NK-92 (cell line): ENCODE measurements around the gene MAP4K2.

Source experiments
- DNase-seq: peaks from one replicate; lab custom pipeline; 2025; ENCODE audit not compliant: unreplicated experiment; lab: John Stamatoyannopoulos, UW

The MAP4K2 gene

DNA sequence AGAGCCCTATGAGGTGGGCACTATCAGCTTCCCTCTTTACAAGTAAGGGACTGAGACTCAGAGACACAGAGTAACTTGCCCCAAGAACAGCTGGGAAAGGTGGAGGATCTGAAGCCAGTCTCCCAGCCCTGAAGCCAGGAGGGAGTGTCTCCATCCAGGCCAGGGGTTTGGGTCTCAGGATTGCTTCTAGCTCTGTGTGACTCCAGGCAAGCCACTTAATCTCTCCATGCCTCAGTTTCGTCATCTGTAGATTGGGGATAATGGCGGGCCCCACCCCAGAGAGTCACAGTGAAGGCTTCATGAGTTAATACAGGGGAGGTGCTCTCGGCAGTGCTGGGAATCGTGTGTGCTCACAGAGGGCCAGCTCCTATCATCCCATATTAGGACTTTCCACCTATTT is 10.5 kb downstream of the MAP4K2 start:
- DNase-seq: no peak

DNA sequence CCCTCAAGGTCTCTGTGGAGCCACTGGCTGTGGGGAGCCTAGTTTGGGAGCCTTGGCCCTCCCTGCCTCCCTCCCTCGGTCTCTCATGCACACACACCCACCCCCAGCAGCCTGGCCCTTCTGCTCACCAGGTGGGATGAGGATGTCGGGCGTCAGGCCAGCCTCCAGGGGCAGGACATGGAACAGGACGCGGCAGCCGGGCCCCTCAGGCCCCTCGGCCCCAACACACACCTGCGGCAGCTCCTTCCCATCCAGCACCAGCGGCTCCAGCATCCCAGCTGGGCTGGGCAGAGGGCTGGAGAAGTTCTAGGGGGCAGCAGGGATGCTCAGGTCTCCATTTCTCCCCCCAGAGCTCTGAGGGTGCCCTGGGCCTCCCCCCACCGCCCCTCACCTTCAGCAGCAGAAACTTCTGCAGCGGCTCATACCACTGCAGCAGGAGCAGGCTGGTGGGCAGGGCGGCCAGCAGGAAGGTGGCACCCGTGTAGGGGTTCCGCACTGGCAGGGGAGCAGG is 11.2 kb downstream of the MAP4K2 start:
- no peak for DNase-seq

DNA sequence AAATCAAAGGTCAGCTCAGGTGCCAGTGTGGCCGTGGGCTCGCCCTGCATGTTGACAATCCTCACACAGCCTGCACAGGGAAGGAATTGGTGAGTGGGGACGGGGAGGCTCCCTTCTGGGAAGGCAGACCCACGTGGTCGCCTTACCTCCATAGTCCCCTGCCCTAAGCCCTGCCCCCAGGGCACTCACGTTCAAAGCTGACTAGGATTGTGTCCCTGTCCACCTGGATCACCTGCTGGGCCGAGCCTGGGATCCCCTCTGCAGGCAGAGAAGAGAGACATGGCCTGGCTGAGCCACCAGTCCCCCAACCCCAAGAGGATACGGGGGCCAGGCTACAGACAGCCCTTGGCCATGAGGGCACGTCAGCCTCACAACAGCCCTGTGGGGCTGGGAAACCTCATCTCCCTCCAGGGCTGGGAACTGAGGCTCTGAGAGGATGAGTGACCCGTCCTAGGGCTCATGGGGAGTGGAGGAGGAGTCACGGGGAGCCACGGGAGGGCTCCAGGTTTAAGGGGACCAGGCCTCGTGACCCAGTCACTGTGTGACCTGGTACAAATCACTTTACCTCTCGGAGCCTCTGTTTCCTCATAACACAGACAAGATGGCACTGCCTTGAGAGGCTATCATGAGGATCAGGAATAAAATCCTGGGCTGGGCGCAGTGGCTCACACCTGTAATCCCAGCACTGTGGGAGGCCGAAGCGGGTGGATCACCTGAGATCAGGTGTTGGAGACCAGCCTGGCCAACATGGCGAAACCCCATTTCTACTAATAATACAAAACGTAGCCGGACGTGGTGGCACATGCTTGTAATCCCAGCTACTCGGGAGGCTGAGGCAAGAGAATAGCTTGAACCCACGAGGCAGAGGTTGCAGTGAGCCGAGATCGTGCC is 12.6 kb downstream of the MAP4K2 start:
- no peak for DNase-seq

DNA sequence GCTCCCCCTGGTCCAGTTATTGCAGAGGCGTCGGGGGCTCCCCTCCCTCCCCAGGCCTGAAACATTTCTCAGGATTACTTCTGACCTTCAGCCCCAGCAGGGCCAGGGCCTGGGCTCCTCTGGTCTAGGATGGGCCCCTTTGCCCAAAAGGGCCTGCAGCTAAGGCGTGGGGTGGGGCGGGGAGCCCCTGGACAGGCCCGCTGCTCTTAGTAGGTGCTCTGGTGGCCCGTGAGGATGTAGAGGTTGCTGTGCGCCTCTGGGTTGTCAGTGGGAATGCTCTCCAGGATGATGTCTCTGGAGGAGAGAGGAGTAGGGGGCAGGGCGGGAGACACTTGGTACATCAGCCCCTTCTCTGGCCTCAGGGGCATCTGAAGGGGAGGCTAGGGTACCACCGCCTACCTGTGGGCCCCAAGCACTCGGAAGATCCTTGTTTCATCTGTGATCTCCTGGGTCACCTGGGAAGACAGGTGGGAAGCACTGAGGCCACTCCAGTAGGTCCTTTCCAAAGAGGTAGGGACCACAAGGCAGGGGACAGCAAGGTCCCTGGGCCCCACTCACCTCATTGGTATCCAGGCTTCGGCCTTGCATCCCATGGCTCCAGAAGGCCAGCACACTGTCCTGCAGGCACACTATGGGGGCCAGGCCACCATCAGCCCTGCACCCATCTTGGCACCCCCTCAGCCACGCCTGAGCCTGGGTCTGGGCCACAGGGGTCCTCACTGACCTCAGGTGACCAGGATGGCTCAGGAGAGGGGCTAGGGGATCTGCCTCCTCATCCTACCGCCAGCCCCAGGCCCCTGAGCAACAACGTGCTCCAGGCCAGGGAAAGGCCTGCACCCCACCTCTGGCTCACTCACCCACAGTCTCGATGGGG is 13.4 kb downstream of the MAP4K2 start:
- no peak for DNase-seq

DNA sequence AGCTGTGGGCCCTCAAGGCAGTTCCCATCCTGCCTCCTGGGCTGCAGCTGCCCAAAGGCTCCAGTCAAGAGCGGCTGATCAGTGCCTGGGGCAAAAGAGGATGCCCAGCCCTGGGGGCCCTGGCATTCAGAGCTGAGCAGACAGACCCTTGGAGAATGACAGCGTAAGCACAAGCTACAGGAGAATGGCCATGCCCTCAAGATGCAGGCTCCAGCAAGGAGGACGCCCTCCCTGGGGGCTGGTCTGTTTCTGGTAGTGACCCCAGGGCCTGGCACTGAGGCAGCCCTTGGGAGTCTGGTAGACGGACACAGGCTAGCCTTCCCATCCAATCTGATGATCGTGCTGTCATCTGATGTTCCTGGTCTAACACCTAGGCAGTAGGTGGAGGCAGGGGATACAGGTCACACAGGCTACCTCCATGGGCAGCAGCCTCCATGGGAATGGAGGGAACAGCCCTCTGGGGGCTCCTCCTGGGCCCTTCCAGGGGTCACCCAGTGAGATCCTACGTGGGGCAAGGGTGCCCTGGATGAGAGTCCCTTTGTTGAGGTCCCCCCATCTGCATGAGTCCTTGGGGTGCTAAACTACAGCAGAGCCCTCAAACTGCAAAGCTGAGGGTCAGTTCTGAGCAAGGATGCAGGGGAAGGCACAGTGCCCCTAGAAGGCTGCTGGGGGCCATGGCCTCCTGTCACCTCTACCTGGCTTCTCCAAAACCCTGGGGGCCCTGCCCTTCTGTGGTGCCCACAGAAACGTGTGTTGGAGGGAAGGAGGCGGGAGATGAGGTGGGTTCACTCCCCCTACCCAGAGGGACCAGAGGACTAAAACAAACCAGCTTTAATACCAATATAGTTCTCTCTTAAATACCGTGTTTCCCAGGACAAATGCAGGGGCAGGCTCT is 14.4 kb downstream of the MAP4K2 start:
- no peak for DNase-seq

DNA sequence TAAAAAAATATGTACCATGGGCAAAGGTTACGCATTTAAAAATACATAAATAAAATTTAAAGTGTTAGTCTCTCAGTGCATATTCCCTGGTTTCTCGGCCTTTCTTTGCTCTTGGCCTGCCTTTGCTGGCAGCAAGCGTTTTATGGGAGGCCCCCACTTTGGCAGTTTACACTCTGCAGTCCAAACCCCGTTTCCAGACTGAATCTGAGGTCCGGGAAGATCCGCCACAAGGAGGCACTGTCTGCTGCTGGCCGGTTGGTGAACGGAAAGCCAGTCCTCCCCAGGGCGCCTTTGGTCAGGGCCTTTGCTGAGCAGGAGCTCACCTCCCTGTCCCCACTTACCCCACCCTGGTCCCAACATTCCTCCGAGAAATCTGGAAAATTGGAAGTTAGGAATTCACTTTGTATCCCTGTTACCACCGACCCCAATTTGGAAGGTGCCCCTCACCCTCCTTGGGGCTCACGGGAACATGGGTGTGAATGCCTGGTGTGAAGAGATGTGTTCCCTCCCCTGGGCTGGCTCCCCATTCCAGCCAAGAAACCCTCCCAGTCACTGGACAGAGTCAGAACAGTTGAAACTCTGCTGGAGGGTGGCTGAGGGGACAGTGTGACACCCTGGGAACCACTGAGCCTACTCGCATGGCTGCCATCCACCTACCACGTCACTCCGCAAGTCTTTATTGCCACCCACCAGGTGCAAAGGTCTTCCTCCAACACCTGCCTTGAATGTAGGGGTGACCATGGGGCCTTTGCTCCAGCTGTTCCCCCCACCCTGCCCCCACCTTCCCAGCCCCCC is 15.3 kb downstream of the MAP4K2 start:
- no peak for DNase-seq

DNA sequence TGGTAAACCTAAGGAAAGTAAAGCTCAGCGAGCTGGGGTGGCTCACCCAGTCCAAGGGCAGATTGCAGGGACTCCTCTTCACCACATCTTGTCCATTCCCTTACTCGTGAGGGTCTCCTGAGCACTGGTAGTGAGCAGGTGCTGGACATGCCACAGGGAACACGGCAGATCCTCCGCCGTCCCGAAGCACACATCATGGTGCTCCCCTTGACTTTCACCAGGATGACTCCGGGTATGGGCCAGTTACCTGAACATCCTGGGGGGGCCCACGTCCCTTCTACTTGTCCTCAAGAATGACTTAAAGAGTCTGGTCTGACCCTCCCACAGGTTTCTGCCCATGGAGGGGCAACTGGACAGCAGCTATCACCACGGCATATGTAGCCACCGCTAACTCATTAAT is 16.7 kb downstream of the MAP4K2 start:
- DNase-seq: no peak

DNA sequence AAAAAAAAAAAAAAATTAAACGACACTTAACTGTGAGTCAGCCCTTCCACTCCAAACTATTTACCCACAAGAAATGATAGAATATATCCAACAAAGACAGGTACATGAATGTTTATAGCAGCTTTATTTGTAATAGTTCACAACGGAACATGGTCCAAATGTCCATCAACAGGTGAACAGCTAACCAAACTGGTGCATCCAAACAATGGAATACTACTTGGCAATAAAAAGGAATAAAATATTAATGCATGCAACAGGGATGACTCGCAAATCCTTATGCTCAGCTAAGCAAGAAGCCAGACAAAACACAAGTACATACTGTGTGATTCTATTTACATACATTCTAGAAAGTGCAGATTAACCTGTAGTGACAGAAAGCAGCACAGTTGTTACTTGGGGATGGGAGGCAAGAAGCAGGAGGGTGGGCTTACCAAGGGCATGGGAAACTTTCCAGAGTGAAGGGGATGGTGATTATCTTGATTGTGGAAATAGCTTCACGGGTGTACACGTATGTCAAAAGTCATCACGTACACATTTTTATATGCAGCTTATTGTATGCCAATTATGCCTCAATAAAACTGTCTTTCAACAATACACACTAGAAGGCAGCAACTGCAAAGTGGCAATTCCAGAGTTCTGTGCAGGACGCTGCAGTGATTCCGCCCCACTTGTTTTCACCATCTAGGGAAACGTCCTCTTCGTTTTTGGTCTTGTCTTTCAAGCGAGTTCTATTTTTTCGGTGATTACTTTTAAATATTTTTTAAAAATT is 18.0 kb downstream of the MAP4K2 start:
- DNase-seq: no peak

DNA sequence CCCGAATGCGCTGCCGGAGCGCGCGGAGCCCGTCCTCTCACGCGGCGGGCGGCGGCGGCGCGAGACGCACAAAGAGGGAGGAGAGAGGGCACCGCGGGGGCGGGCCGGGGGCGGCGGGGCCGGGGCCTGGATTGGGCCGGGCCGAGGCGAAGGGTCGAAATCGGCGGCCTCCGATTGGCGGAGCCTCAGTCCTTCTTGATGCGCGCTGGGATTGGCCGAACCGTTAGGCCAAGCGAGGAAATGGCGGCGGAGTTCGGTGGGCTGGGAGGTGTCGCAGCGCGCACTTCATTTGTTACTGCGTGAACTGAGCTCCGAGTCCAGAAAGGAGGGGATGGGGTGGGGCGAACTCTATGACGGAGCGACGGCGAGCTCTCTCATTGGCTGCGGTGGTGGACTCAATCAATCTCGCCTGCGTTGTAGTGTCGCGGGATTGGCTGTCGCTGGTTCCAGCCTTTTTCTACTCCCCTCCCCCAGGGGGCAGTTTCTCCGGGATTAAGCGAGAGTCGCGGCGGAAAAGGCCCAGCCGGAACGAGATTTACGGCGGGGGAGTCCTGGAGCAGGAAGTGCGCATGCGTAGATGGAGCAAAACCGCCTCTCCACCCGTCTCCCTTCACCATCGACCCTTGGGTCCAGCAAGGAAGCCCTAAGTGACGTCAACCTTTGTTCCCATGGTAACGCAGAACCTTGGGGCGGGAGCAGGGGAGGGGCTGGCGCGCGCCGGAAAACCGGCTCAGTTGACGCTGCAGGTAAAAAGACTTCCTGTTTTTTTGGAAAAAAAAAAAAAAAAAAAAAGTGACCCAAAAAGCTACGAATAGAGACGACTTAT is 24.3 kb downstream of the MAP4K2 start, which contains the start of gene SF1:
SF1 (minus strand) TSS at position 70 of the 826 bp plus-strand sequence. CDS start 150 bp downstream, outside the sequence.
- peak; percentile 99 for DNase-seq

DNA sequence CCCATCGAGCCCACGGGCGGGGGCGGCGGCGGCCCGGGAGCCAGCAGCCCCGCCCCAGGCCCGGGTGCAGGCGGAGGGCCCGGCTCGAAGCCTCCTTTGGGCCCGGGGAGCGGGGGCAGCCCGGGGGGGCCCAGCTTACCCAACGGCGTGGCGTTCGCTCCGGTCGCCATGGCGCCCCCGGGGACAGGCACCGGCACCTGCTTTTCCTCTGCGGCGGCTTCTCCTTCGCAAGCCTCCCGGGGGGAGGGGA is 24.9 kb downstream of the MAP4K2 start:
- no peak for DNase-seq

DNA sequence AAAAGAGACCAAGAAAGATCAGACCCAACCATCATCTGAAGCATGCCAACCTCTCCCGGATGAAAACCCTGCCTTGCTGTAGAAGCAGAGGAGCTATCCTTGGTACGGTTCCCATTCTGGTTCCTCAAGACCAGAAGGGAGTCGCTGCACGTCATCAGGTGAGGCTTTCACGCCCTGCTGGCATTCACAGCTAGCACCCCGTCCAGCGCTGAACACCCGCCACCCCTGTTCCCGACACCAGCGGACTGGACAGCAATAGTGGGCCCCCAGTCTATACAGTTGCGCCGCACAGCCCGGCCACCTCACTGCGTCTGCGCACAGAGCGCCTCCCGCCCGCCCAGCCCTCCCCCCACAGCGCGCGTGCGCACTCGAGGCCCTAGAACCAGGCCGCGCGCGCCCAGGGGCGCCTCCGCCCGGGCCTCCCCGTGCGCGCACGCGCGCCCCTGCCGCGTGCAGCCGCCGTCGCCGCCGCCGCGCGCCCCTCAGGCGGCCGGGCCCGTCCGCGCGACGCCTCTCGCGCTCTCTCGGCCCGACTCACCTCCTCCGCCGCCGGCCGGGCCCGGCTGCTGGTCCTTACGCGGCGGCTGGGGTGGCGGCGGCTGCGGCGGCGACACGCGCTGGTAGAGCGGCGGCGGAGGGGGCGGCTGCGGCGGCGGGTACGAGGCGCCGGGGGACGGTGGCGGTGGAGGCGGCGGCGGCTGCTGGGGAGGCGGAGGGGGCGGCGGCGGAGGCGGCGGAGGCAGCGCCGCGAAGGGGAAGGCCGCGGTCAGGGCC is 25.4 kb downstream of the MAP4K2 start:
- no peak for DNase-seq

DNA sequence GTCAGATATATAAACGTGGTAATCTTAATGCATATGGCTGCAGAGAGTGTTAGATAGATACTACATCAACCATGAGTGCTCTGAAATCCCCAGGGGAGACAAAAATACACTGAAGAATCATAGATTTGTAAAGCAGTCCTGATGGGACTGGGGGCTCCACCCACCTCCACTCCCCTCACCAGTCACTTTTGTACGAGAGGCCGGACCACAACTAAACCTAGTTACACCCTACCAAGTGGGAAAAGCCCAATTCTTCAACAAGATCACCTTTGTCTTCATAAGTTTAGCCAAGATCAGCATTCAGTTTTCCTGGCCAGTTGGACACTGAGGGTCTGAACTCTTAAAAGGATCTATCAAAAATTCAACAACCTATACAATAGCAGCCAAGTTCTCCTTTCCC is 26.1 kb downstream of the MAP4K2 start:
- DNase-seq: no peak

DNA sequence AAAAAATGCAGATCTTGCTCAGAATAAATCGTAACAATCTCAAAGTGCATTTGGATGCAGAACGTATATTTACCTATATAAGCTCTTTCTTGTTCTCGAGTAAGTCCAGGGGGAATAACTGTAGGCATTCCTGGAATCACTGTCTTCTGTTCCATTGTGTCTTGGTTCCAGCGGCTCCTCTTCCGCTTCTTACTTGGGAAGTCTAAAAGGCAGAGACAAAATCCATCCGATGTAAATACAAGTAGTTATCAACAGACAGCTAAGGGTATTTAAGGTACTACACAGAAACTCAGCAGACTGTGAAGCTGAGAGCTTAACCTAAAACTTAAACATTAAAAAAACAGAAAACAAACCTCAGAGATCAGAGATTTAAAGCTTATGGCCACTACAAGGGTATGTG is 26.6 kb downstream of the MAP4K2 start:
- no peak for DNase-seq

DNA sequence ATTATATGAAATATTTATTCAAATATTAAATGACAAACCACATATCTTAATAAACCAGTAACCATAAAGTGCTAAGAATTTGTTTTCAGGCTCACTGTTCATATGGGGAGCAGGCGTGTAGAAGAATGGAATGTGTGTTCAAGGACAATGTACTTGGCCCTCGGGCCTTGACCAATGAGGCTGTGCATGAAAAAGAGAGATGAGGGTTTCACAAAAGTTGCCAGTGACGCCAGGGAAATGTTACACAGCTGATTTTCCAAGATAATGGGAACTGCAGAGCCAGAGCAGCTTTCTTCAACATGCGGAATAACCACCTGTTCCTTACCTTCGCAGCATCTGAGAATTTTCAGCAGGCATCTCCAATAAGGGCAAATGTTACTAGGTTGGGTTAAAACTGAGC is 28.9 kb downstream of the MAP4K2 start:
- no peak for DNase-seq

DNA sequence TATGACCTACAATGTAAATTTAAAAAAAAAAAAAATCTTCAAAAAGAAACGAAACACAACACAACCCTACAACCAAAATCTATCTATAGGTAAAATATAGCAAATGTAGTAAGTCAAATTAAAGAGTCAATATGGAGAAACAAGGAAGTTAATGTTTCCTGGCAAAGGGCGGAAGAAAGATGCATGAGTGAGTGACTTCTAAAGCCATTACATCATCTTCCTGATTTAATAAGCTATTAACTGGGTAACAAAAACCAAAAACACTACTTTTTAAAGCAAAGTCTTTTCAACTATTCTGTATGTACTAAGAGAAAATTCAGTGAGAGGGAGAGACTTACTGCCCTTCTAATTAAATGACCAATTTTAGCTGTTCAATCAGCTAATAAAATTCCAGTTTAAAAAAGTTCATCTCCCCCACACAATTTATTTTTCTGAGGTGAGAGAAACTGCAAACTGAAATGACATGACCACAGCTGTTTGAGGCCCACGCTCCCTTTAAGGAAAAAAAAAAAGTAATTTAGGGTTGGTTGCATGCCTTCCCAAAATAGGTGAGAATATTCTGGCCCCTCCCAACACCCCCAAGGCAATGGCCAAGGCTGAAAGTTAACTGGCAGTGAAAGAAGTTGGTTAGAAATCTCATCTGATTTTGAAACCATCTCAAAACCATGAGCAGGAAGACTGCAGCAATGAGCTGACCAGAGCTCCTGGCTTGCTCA is 30.6 kb downstream of the MAP4K2 start:
- no peak for DNase-seq

DNA sequence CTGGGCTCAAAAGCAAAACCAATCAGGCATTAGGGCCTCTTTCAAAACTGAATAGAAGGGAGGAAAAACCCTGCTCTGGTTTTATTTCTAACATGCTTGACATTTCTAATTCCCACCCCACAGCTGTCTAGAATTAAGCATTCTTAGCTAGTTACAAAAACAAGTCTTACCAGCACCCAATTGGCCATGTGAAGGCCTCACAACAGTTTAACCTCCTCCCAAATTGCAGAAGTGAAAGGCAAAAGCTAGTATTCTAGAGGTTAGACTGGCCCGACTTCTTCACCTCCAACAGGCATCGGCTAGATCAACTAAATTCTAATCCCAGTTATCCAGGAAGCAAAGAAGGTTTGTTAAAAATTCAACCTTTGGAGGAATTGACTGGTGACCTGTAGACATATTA is 31.2 kb downstream of the MAP4K2 start:
- DNase-seq: no peak

DNA sequence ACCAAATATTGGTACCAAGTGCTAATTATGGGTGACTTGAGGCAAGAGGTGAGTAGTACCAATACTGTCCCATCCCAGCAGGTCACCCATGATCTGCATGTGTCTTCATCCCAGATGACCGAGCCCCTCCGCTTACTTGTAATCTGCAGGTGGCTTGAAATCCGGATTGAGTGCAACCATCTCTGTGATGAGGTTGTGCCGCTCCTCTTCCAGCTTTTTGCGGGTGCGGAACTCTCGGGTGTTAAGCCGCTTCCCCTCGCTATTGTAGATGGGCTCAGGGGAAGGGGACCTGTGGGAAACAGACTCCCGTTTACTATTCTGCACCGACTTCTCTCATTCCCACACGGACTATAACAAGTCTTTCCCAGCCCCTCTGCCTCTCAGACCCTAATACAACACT is 32.9 kb downstream of the MAP4K2 start:
- no peak for DNase-seq
